A549 (cell line): ENCODE data around the gene SLC6A6. TPM values are rescaled to one million over a fixed set of nuclear protein-coding genes. Genes with fewer than 3 reads are reported as not detected.

Experiments
- ATAC-seq, 2 experiments: fragments of 200-7000 bp in 1 of 2; fragments of >200 bp in 1 of 2; cut with Nextera tagmentation in 1 of 2; cut with Tn5 transposase in 1 of 2; 3 replicates each; pipeline versions ENCODE4 v1.8.0 to v1.9.1; 2018 to 2020; ENCODE audit warnings: mild to moderate bottlenecking in 1 of 2, moderate library complexity in 1 of 2
- CTCF ChIA-PET: fragments of 300-600 bp; sonication (Branson Sonifier 250); formaldehyde crosslinking; extraction: SDS; loops from one replicate; lab custom pipeline; 2021; ENCODE audit warnings: antibody characterized with exemption, inconsistent platforms; lab: Yijun Ruan, JAX
- POLR2A ChIA-PET: fragments of 350-600 bp; formaldehyde crosslinking; extraction: SDS; loops from one replicate; lab custom pipeline; 2021; ENCODE audit warnings: antibody characterized with exemption, inconsistent platforms; lab: Yijun Ruan, JAX
- DNase-seq, 2 experiments: peaks; one replicate each; pipeline versions ENCODE4 v3.0.0 to v3.0.0-alpha.2; 2011 to 2016; ENCODE audit warnings: low read depth in 1 of 2, low spot score in 1 of 2
- FAIRE-seq: peaks from 2 replicates; lab custom pipeline; 2011; peaks lifted over from hg19 to GRCh38; lab: Jason Lieb, UNC
- H3K27ac ChIP-seq, 2 experiments: fragments of >200 bp; sonication (Bioruptor Twin); formaldehyde crosslinking; 3 replicates each; pipeline ENCODE4 v1.5.1; 2016 to 2017
- H3K4me1 ChIP-seq: fragments of >200 bp; sonication (Bioruptor Twin); formaldehyde crosslinking; 3 replicates; pipeline ENCODE4 v1.6.1; 2016
- H3K4me2 ChIP-seq: fragments of >200 bp; sonication (Bioruptor Twin); formaldehyde crosslinking; 3 replicates; pipeline ENCODE4 v1.6.1; 2016
- H3K4me3 ChIP-seq: fragments of >200 bp; sonication (Bioruptor Twin); formaldehyde crosslinking; 3 replicates; pipeline ENCODE4 v1.5.1; 2016
- H3K9me3 ChIP-seq: fragments of >200 bp; sonication (Bioruptor Twin); formaldehyde crosslinking; 3 replicates; pipeline ENCODE4 v1.6.1; 2016
- CBX2 ChIP-seq: fragments of 200-600 bp; sonication (generic); IDR thresholded peaks from 2 replicates; pipeline ENCODE4 v1.6.1; 2016; ENCODE audit warnings: low read depth, mild to moderate bottlenecking, borderline replicate concordance
- CEBPB ChIP-seq, 2 experiments: fragments of >200 bp in 1 of 2; sonication (Bioruptor Twin) in 1 of 2; formaldehyde crosslinking in 1 of 2; IDR thresholded peaks; 2 replicates each; pipeline ENCODE4 v1.6.1; 2012 to 2016
- CHD4 ChIP-seq: fragments of 200-600 bp; sonication (generic); IDR thresholded peaks from 2 replicates; pipeline ENCODE4 v1.6.1; 2016; ENCODE audit warnings: antibody characterized with exemption, mild to moderate bottlenecking, borderline replicate concordance
- EHMT2 ChIP-seq: fragments of 200-600 bp; sonication (generic); IDR thresholded peaks from 2 replicates; pipeline ENCODE4 v1.6.1; 2016; ENCODE audit warnings: antibody characterized with exemption, low read depth, mild to moderate bottlenecking, moderate library complexity
- FOSB ChIP-seq: fragments of 250-450 bp; sonication (Bioruptor Pico); IDR thresholded peaks from 2 replicates; pipeline ENCODE4 v1.5.0; 2020; ENCODE audit warnings: mild to moderate bottlenecking, moderate library complexity
- FOSL2 ChIP-seq, 2 experiments: fragments of 450-650 bp in 1 of 2; fragments of >200 bp in 1 of 2; sonication (Bioruptor Twin) in 1 of 2; formaldehyde crosslinking; IDR thresholded peaks; 2 replicates each; pipeline versions ENCODE4 v1.5.0 to v1.6.1; 2016 to 2020; ENCODE audit warnings: mild to moderate bottlenecking in 1 of 2, moderate library complexity in 1 of 2
- JUNB ChIP-seq: fragments of >200 bp; sonication (Bioruptor Twin); formaldehyde crosslinking; IDR thresholded peaks from 2 replicates; pipeline ENCODE4 v1.6.1; 2016
- MAZ ChIP-seq: fragments of 150-350 bp; IDR thresholded peaks from 2 replicates; pipeline ENCODE4 v1.6.1; 2014; ENCODE audit warnings: antibody characterized with exemption, low read depth, low read length, borderline replicate concordance
- MYC ChIP-seq: IDR thresholded peaks from 2 replicates; pipeline ENCODE4 v1.6.1; 2012; ENCODE audit warnings: mild to moderate bottlenecking, inconsistent platforms, low read length, improper control_type of control experiment, borderline replicate concordance
- NFE2L2 ChIP-seq: fragments of 150-350 bp; conservative IDR thresholded peaks from 2 replicates; pipeline ENCODE4 v1.6.1; 2014; ENCODE audit warnings: low read length
- POLR2A ChIP-seq: IDR thresholded peaks from 2 replicates; pipeline ENCODE4 v1.6.1; 2012; ENCODE audit warnings: mild to moderate bottlenecking, low read length
- RAD21 ChIP-seq, 2 experiments: fragments of >200 bp in 1 of 2; sonication (Bioruptor Twin) in 1 of 2; formaldehyde crosslinking in 1 of 2; IDR thresholded peaks in 1 of 2; conservative IDR thresholded peaks in 1 of 2; 2 replicates in 1 of 2; 3 replicates in 1 of 2; pipeline ENCODE4 v1.6.1; 2012 to 2018; ENCODE audit warnings: inconsistent platforms in 1 of 2
- ZFP36 ChIP-seq: fragments of 450-650 bp; IDR thresholded peaks from 2 replicates; pipeline ENCODE4 v1.6.1; 2014; ENCODE audit warnings: borderline replicate concordance; ENCODE audit not compliant: partially characterized antibody
- ZNF302 ChIP-seq: fragments of 250-450 bp; sonication (Bioruptor Pico); IDR thresholded peaks from 2 replicates; pipeline ENCODE4 v1.9.0; 2021; ENCODE audit warnings: inconsistent platforms, mild to moderate bottlenecking, moderate library complexity
- ZSCAN20 ChIP-seq: fragments of 250-450 bp; sonication (Bioruptor Pico); IDR thresholded peaks from 2 replicates; pipeline ENCODE4 v1.8.0; 2022; ENCODE audit warnings: mild to moderate bottlenecking, moderate library complexity
- WGBS: methylation state at CpG from one replicate; pipeline ENCODE4 v1.1.6; 2017; ENCODE audit errors: missing lambda C conversion rate; 5-methylcytosine and 5-hydroxymethylcytosine counted together
- polyA plus RNA-seq, 4 experiments: library from polyadenylated mRNA; depleted of rRNA in 3 of 4; stranded (reverse); fragments of >200 nt; fragmentation: RNase III in 1 of 4; extraction: RNeasy Plus Mini Kit Qiagen cat#74134 plus additional on column Dnase treatment in 1 of 4; gene quantifications; 2 replicates in 3 of 4; 3 replicates in 1 of 4; pipeline ENCODE4 v1.2.3, GENCODE V29; 2011 to 2017
- TF ChIP-seq, protein P1 (sequence below): fragments of 250-450 bp; sonication (Bioruptor Pico); IDR thresholded peaks from 2 replicates; pipeline ENCODE4 v1.5.0; 2021; ENCODE audit warnings: mild to moderate bottlenecking, moderate library complexity, borderline replicate concordance
- TF ChIP-seq, protein P2 (sequence below): fragments of 250-450 bp; sonication (Bioruptor Pico); IDR thresholded peaks from 2 replicates; pipeline ENCODE4 v1.5.0; 2020; ENCODE audit warnings: low read depth, mild to moderate bottlenecking, moderate library complexity
- TF ChIP-seq, protein P3 (sequence below): fragments of >200 bp; sonication (Bioruptor Twin); formaldehyde crosslinking; IDR thresholded peaks from 2 replicates; pipeline ENCODE4 v1.6.1; 2016
- TF ChIP-seq, protein P4 (sequence below): fragments of >200 bp; sonication (Bioruptor Twin); formaldehyde crosslinking; IDR thresholded peaks from 3 replicates; pipeline ENCODE4 v1.5.1; 2016
- TF ChIP-seq, protein P5 (sequence below): fragments of 200-600 bp; sonication (generic); IDR thresholded peaks from 2 replicates; pipeline ENCODE4 v1.6.1; 2016; ENCODE audit warnings: antibody characterized with exemption, mild to moderate bottlenecking, moderate library complexity

SLC6A6 gene
- polyA plus RNA-seq, 2 of the 4 experiments (the other 2 are of a cell fraction) = 73.3 to 73.8 TPM

DNA sequence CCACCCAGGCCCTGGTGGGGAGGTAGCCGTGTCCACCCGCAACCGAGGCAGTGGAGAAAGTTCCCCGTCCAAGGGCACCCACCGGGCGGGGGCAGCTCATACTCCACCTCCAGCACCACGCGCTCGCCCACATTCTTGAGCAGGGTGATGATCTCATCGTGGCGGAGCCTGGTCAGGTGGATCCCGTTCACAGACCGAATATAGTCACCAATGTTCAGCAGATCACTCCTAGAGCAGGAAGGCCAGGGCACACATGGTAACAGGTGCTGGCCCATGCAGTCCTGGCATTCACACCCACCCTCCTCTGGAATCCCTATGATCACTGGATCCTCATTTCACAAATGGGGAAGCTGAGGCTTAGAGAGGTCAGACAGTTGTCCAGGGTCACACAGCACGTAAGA lies 121.9 kb downstream of the SLC6A6 start (continued):
- TF ChIP-seq, protein P1, sequence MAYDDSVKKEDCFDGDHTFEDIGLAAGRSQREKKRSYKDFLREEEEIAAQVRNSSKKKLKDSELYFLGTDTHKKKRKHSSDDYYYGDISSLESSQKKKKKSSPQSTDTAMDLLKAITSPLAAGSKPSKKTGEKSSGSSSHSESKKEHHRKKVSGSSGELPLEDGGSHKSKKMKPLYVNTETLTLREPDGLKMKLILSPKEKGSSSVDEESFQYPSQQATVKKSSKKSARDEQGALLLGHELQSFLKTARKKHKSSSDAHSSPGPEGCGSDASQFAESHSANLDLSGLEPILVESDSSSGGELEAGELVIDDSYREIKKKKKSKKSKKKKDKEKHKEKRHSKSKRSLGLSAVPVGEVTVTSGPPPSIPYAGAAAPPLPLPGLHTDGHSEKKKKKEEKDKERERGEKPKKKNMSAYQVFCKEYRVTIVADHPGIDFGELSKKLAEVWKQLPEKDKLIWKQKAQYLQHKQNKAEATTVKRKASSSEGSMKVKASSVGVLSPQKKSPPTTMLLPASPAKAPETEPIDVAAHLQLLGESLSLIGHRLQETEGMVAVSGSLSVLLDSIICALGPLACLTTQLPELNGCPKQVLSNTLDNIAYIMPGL (CRISPR knock-in tag) = no peak
- TF ChIP-seq CBX2 (no peak), NFE2L2 (no peak), EHMT2 (no peak), RAD21 (conservative IDR thresholded peaks at IDR 0.05 in 1 of 2, IDR thresholded peaks at IDR 0.05 in 1 of 2) (no peak), FOSL2 (IDR thresholded peaks at IDR 0.05) (no peak), FOSL2 (CRISPR knock-in tag; IDR thresholded peaks at IDR 0.05) (no peak), JUNB (no peak), MYC (no peak), MAZ (no peak), FOSB (CRISPR knock-in tag) (no peak), CHD4 (no peak)
- TF ChIP-seq, protein P2, sequence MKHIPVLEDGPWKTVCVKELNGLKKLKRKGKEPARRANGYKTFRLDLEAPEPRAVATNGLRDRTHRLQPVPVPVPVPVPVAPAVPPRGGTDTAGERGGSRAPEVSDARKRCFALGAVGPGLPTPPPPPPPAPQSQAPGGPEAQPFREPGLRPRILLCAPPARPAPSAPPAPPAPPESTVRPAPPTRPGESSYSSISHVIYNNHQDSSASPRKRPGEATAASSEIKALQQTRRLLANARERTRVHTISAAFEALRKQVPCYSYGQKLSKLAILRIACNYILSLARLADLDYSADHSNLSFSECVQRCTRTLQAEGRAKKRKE = no peak
- TF ChIP-seq, protein P3, sequence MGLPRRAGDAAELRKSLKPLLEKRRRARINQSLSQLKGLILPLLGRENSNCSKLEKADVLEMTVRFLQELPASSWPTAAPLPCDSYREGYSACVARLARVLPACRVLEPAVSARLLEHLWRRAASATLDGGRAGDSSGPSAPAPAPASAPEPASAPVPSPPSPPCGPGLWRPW = no peak

DNA sequence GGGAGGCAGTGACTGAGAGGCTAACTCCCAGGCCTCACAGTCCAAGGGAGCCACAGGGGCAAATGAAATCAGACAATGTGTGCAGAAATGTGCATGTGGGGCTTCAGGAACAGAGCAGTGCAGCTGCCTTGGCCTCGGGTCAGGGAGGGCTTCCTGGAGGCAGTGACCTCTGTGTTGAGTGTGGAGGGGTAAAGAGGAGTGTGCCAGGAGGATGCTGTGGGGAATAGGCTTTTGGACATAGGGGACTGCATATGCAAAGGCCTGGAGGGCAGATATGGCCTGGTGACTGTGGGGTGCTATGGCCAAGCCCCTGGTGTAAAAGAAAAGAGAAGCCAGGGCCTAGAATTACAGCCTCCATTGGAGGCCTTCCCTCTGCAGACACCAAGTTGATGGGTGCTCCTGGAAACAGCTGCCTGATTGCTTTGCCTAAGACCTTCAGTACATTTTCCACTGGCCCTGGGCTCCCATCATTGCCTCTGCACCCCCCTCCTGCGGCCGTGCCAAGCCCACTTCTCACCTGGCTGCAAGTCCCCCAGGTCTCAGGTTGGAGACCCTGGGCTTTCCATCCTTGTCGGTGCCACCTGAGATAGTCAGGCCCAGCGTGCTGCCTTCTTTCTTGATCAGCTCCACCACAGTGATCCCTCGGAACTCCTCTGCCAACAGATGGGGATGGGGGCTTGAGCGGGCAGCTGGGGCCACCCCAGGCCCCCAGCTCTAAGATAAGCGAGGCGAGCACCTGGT lies 122.7 kb downstream of the SLC6A6 start:
- DNase-seq (no peak), ATAC-seq (no peak), FAIRE-seq (no peak)
- 56% methylated on average over 9 of the region's 9 CpGs for WGBS
- H3K4me1 ChIP-seq = no peaks in the 10 kb centered on the region
- ChIA-PET CTCF (interaction anchor here (0.6 to 4.8 kb wide), 4 partner anchors 17 to 264 kb away, joined by 3 to 28 read pairs (median 5); no protein-coding TSS in a partner anchor), POLR2A (no interaction called here)
- H3K4me2 ChIP-seq = no peak overlapping the region
- no peak overlapping the region for H3K27ac ChIP-seq
- H3K4me3 ChIP-seq = no peak overlapping the region
- TF ChIP-seq ZNF302 (CRISPR knock-in tag) (no peak), ZFP36 (peak; percentile 39), POLR2A (no peak), NFE2L2 (no peak), FOSB (CRISPR knock-in tag) (no peak), FOSL2 (IDR thresholded peaks at IDR 0.05) (no peak), FOSL2 (CRISPR knock-in tag; IDR thresholded peaks at IDR 0.05) (no peak), ZSCAN20 (CRISPR knock-in tag) (no peak), MYC (no peak)
- H3K9me3 ChIP-seq = peaks cover 6% of the 10 kb centered on the region; the same call in 1 of the 3 replicates

DNA sequence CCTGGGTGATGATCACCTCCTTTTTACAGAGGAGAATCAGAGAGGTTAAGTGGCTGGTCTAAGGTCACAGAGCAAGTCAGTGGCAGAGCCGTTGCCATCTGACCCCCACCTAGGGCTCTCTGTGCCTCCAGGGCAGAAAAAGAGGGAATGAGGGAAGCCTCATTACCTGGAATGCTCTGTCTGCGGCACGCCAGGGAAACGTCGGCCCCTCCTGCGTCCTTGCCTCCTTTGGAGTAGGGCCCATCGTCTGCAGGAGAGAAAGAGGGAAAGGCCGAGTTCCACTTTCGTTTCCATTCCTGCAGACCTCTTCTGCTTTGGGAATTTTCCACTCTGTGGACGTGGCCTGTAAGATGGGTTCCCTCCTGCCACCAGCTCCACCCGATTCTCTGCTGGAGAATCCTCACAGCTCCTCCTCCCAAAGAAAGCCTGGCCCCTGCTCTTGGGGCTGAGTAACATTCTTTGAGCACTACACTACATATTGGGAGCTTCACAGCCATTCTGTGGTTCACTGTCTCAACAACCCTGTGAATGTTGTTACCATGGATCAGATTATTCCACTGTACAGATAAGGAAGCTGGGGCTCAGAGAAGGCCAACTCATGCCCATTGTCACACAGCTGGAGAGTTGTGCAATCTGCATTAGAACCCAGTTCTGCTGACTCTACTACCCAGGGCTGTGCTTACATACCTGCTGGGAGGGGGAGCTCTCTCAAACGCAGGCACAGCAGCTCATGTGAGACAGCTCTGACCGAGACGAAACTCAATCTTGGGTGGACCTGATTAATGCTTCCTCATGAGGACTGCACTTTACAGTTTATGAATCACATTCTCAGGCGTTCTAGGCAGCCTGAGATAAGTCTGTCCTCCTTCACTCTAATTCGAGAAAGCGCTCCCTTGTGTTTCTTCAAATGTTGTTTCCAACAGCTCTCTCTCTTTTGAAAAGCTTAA lies 123.6 kb downstream of the SLC6A6 start:
- 65% methylated on average over 17 of the region's 17 CpGs for WGBS
- ChIA-PET POLR2A (no interaction called here), CTCF (interaction anchor here (0.5 to 4.8 kb wide), 4 partner anchors 13 to 139 kb away, joined by 3 to 28 read pairs (median 7); no protein-coding TSS in a partner anchor)
- TF ChIP-seq, protein P4, sequence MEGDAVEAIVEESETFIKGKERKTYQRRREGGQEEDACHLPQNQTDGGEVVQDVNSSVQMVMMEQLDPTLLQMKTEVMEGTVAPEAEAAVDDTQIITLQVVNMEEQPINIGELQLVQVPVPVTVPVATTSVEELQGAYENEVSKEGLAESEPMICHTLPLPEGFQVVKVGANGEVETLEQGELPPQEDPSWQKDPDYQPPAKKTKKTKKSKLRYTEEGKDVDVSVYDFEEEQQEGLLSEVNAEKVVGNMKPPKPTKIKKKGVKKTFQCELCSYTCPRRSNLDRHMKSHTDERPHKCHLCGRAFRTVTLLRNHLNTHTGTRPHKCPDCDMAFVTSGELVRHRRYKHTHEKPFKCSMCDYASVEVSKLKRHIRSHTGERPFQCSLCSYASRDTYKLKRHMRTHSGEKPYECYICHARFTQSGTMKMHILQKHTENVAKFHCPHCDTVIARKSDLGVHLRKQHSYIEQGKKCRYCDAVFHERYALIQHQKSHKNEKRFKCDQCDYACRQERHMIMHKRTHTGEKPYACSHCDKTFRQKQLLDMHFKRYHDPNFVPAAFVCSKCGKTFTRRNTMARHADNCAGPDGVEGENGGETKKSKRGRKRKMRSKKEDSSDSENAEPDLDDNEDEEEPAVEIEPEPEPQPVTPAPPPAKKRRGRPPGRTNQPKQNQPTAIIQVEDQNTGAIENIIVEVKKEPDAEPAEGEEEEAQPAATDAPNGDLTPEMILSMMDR = no peak
- TF ChIP-seq ZFP36 (peak; percentile 21), MYC (no peak), CEBPB (IDR thresholded peaks at IDR 0.05) (peak in 1 of 2 experiments; percentile 70; a peak in 3 of 4 replicates), RAD21 (conservative IDR thresholded peaks at IDR 0.05 in 1 of 2, IDR thresholded peaks at IDR 0.05 in 1 of 2) (no peak)
- TF ChIP-seq, protein P5, sequence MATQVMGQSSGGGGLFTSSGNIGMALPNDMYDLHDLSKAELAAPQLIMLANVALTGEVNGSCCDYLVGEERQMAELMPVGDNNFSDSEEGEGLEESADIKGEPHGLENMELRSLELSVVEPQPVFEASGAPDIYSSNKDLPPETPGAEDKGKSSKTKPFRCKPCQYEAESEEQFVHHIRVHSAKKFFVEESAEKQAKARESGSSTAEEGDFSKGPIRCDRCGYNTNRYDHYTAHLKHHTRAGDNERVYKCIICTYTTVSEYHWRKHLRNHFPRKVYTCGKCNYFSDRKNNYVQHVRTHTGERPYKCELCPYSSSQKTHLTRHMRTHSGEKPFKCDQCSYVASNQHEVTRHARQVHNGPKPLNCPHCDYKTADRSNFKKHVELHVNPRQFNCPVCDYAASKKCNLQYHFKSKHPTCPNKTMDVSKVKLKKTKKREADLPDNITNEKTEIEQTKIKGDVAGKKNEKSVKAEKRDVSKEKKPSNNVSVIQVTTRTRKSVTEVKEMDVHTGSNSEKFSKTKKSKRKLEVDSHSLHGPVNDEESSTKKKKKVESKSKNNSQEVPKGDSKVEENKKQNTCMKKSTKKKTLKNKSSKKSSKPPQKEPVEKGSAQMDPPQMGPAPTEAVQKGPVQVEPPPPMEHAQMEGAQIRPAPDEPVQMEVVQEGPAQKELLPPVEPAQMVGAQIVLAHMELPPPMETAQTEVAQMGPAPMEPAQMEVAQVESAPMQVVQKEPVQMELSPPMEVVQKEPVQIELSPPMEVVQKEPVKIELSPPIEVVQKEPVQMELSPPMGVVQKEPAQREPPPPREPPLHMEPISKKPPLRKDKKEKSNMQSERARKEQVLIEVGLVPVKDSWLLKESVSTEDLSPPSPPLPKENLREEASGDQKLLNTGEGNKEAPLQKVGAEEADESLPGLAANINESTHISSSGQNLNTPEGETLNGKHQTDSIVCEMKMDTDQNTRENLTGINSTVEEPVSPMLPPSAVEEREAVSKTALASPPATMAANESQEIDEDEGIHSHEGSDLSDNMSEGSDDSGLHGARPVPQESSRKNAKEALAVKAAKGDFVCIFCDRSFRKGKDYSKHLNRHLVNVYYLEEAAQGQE = no peak
- H3K4me3 ChIP-seq = no peak overlapping the region
- peak; percentile 17 to 29; a peak in 4 of 6 replicates for ATAC-seq
- H3K4me2 ChIP-seq = no peak overlapping the region
- no peak overlapping the region for H3K27ac ChIP-seq
- no peak for DNase-seq
- H3K4me1 ChIP-seq = no peaks in the 10 kb centered on the region
- peaks cover 6% of the 10 kb centered on the region; the same call in 1 of the 3 replicates for H3K9me3 ChIP-seq
- no peak for FAIRE-seq
